Endothelial cell of umbilical vein (primary cell): Measurements from ENCODE around the gene RFX7. TPM values are rescaled to one million over a fixed set of nuclear protein-coding genes. Genes with fewer than 3 reads are reported as not detected.

Experiments
- BruUV-seq: library from RNA; stranded (reverse); fragments of 400-500 nt; replicated peaks from 2 replicates; lab custom pipeline; 2021; lab: Mats Ljungman, UMichigan
- CTCF ChIA-PET: fragments of 300-600, 350-600 bp; sonication (Branson Sonifier 250); formaldehyde crosslinking; loops from one replicate; lab custom pipeline; 2021; ENCODE audit warnings: antibody characterized with exemption, inconsistent platforms; lab: Charles Lee
- POLR2A ChIA-PET: fragments of 300-600, 350-600 bp; sonication (Branson Sonifier 250); formaldehyde crosslinking; loops from one replicate; lab custom pipeline; 2021; ENCODE audit warnings: antibody characterized with exemption, inconsistent platforms; lab: Charles Lee
- DNase-seq: peaks from one replicate; pipeline ENCODE4 v3.0.0-alpha.2; 2011; ENCODE audit warnings: low read depth, low spot score
- FAIRE-seq: peaks from 2 replicates; lab custom pipeline; 2011; peaks lifted over from hg19 to GRCh38; lab: Jason Lieb, UNC
- H2AFZ ChIP-seq: 2 replicates; pipeline ENCODE4 v1.6.0; 2012; ENCODE audit warnings: low read depth, low read length, control low read depth, inconsistent platforms
- H3K27ac ChIP-seq: 2 replicates; pipeline ENCODE4 v1.5.1; 2011; ENCODE audit warnings: low read depth, mild to moderate bottlenecking, control low read depth, low read length, moderate library complexity; ENCODE audit not compliant: insufficient read depth
- H3K27me3 ChIP-seq, 2 experiments: 2 replicates each; pipeline versions ENCODE4 v1.6.0 to v1.6.1; 2011; ENCODE audit warnings: low read length in 2 of 2, mixed read lengths in 1 of 2; ENCODE audit not compliant: control insufficient read depth in 2 of 2, insufficient read depth in 2 of 2
- H3K36me3 ChIP-seq, 2 experiments: 2 replicates in 1 of 2; 3 replicates in 1 of 2; pipeline ENCODE4 v1.5.1; 2011; ENCODE audit warnings: low read length in 2 of 2, mild to moderate bottlenecking in 1 of 2, moderate library complexity in 1 of 2; ENCODE audit not compliant: control insufficient read depth in 2 of 2, insufficient read depth in 2 of 2; ENCODE audit errors: extremely low read depth in 1 of 2
- H3K4me1 ChIP-seq: 3 replicates; pipeline ENCODE4 v1.5.1; 2011; ENCODE audit warnings: mild to moderate bottlenecking, low read length; ENCODE audit not compliant: control insufficient read depth, insufficient read depth; ENCODE audit errors: extremely low read depth
- H3K4me2 ChIP-seq: 2 replicates; pipeline ENCODE4 v1.6.1; 2011; ENCODE audit warnings: low read length, control low read depth, mixed read lengths; ENCODE audit not compliant: insufficient read depth
- H3K4me3 ChIP-seq, 3 experiments: fragments of 200-600 bp in 1 of 3; sonication (generic), shearing (Covaris generic) in 1 of 3; replicated peaks in 1 of 3; 2 replicates each; pipeline ENCODE4 v1.5.1; 2011 to 2016; ENCODE audit warnings: control low read depth in 3 of 3, low read length in 3 of 3, mild to moderate bottlenecking in 2 of 3, inconsistent platforms in 1 of 3, low read depth in 1 of 3, moderate library complexity in 1 of 3; ENCODE audit not compliant: insufficient read depth in 1 of 3
- H3K79me2 ChIP-seq: 2 replicates; pipeline ENCODE4 v1.6.0; 2012; ENCODE audit warnings: low read length, inconsistent platforms; ENCODE audit not compliant: control insufficient read depth, insufficient read depth
- H3K9ac ChIP-seq: replicated peaks from 2 replicates; pipeline ENCODE3; 2011; ENCODE audit warnings: low read length, control low read depth; ENCODE audit not compliant: insufficient read depth; ENCODE audit errors: extremely low read depth
- H3K9me1 ChIP-seq: replicated peaks from 3 replicates; pipeline ENCODE4 v1.6.0; 2011; ENCODE audit warnings: mild to moderate bottlenecking, low read length; ENCODE audit not compliant: control insufficient read depth, insufficient read depth; ENCODE audit errors: extremely low read depth
- H3K9me3 ChIP-seq: replicated peaks from 2 replicates; pipeline ENCODE4 v1.5.1; 2012; ENCODE audit warnings: low read length, inconsistent platforms; ENCODE audit not compliant: control insufficient read depth, insufficient read depth
- H4K20me1 ChIP-seq: replicated peaks from 2 replicates; pipeline ENCODE3; 2011; ENCODE audit warnings: mild to moderate bottlenecking, low read length; ENCODE audit not compliant: control insufficient read depth, insufficient read depth; ENCODE audit errors: extremely low read depth
- CTCF ChIP-seq, 2 donors: IDR thresholded peaks; 1 replicate in 1 of 2; 2 replicates in 1 of 2; pipeline ENCODE4 v1.5.1; 2011; ENCODE audit warnings: low read length in 2 of 2, mild to moderate bottlenecking in 2 of 2, moderate library complexity in 2 of 2, control low read depth in 1 of 2, inconsistent platforms in 1 of 2, low read depth in 1 of 2; ENCODE audit not compliant: insufficient read depth in 1 of 2; ENCODE audit errors: extremely low read depth in 1 of 2
- EZH2 ChIP-seq: IDR thresholded peaks from 2 replicates; pipeline ENCODE4 v1.6.1; 2012; ENCODE audit warnings: borderline replicate concordance, low read depth, mild to moderate bottlenecking, moderate library complexity, low read length, inconsistent platforms; ENCODE audit not compliant: severe bottlenecking
- FOS ChIP-seq: IDR thresholded peaks from 2 replicates; pipeline ENCODE4 v1.6.1; 2011; ENCODE audit warnings: mild to moderate bottlenecking, low read length, moderate library complexity, borderline replicate concordance; ENCODE audit not compliant: insufficient read depth
- GATA2 ChIP-seq: IDR thresholded peaks from 2 replicates; pipeline ENCODE4 v1.7.0; 2011; ENCODE audit warnings: low read depth, mild to moderate bottlenecking, moderate library complexity, mixed read lengths, low read length; ENCODE audit not compliant: insufficient read length, insufficient read depth
- JUN ChIP-seq: IDR thresholded peaks from 2 replicates; pipeline ENCODE4 v1.6.1; 2011; ENCODE audit warnings: borderline replicate concordance, low read depth; ENCODE audit not compliant: insufficient read length, insufficient read depth
- MYC ChIP-seq: IDR thresholded peaks from one replicate; pipeline ENCODE4 v1.6.1; 2011; ENCODE audit warnings: mild to moderate bottlenecking, low read depth, low read length
- POLR2A ChIP-seq: IDR thresholded peaks from 2 replicates; pipeline ENCODE4 v1.6.1; 2012; ENCODE audit warnings: low read depth, mild to moderate bottlenecking, control low read depth, low read length
- POLR2AphosphoS5 ChIP-seq: IDR thresholded peaks from 2 replicates; pipeline ENCODE4 v1.6.1; 2012; ENCODE audit warnings: low read depth, mild to moderate bottlenecking, control low read depth, low read length, moderate library complexity; ENCODE audit not compliant: insufficient read depth
- dilution Hi-C: fragments of 300-500 bp; cut with MboI; formaldehyde crosslinking; loops from one replicate; pipeline ENCODE4 v1.15.0; 2019; ENCODE audit warnings: low sequenced_read_pairs; ENCODE audit not compliant: extremely low pct_ligation_motif_present
- intact Hi-C: fragments of 100-400 bp; cut with micrococcal nuclease; formaldehyde crosslinking; loops from one replicate; pipeline ENCODE4 v1.10.0; 2022
- polyA plus RNA-seq, 4 experiments: library from polyadenylated mRNA; depleted of rRNA in 3 of 4; stranded (reverse) in 3 of 4; unstranded in 1 of 4; fragments of >200 nt; gene quantifications; 2 replicates each; pipeline versions ENCODE4 v1.2.1 to v1.2.3, GENCODE V29; 2011 to 2012; ENCODE audit warnings: missing spikeins in 1 of 4
- total RNA-seq: library from RNA; stranded (reverse); gene quantifications from 2 replicates; pipeline ENCODE4 v1.2.3, GENCODE V29; 2021
- TF ChIP-seq, protein P1 (sequence below): IDR thresholded peaks from 2 replicates; pipeline ENCODE4 v1.6.1; 2011; ENCODE audit not compliant: insufficient read depth, insufficient read length

The RFX7 gene
- total and polyA plus RNA-seq, 2 donors (not counting 3 experiments of a cell fraction or from before 2014, with no cell fraction given), result 6.3 to 23.0 TPM

DNA sequence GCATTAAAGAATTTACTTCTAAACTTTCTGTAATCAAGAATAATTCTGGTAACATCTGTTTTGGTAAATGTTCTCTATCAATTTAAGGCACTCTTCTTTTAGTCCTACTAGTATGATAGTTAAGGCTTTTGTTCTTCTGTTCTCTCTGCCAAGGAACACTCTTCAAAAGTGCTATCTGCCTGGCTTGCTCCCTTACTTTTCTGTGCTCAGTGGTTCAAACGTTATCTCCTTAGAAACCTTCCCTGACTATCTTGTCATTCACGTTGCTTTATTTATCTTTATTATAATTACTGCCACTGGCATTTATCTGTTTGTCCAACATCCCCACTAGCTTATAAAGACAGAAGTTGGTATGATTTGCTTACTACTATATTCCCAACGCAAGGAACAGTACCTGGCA lies 59.2 kb downstream of the RFX7 start:
- H3K9ac ChIP-seq, result no peak overlapping the region
- H4K20me1 ChIP-seq, result peaks cover 4% of the 10 kb centered on the region
- TF ChIP-seq EZH2, result no peak
- TF ChIP-seq CTCF (IDR thresholded peaks at IDR 0.05; ENCODE audit: extremely low read depth in 1 of 2, insufficient read depth in 1 of 2, low read depth in 1 of 2, low read length in 2 of 2), result no peak
- TF ChIP-seq POLR2AphosphoS5, result no peak
- TF ChIP-seq, protein P1, sequence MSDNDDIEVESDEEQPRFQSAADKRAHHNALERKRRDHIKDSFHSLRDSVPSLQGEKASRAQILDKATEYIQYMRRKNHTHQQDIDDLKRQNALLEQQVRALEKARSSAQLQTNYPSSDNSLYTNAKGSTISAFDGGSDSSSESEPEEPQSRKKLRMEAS, result no peak
- TF ChIP-seq JUN, result no peak
- no peak for TF ChIP-seq MYC
- TF ChIP-seq GATA2, result no peak
- TF ChIP-seq FOS, result no peak
- no peak for TF ChIP-seq POLR2A
- ChIA-PET POLR2A (no interaction called here), CTCF (no interaction called here)
- no peaks in the 10 kb centered on the region for H3K36me3 ChIP-seq
- BruUV-seq, result no TSS peak
- no peak overlapping the region for H3K27ac ChIP-seq
- intact Hi-C loops (no loop called here), dilution Hi-C loops (no loop called here)
- no peak overlapping the region for H3K4me2 ChIP-seq
- H3K79me2 ChIP-seq, result peaks cover 37% of the 10 kb centered on the region
- H3K27me3 ChIP-seq, result no peaks in the 10 kb centered on the region
- no peaks in the 10 kb centered on the region for H3K9me3 ChIP-seq
- H3K4me1 ChIP-seq, result peaks cover 10% of the 10 kb centered on the region
- DNase-seq, result no peak
- H3K9me1 ChIP-seq, result no peaks in the 10 kb centered on the region
- no peak overlapping the region for H2AFZ ChIP-seq
- no peak for FAIRE-seq
- H3K4me3 ChIP-seq, result no peak overlapping the region
